HG03280 (cell line): ENCODE measurements around the gene SMPD4.
"Not testable (repeated sequence)": the region's sequence is repeated elsewhere in the genome, so short reads cannot be mapped to it uniquely, and the experiment has no call there.

Source experiments
- ATAC-seq: cut with Tn5 transposase; IDR thresholded peaks from one replicate; pipeline ENCODE4 v1.9.1; 2021; ENCODE audit warnings: mild to moderate bottlenecking, moderate library complexity; ENCODE audit not compliant: unreplicated experiment

Gene SMPD4

GRCh38 chr2:130159376-130159775 lies 22.0 kb downstream of the SMPD4 start:
- ATAC-seq: not testable (repeated sequence)

GRCh38 chr2:130158631-130159030 lies 22.8 kb downstream of the SMPD4 start:
- ATAC-seq: no peak

GRCh38 chr2:130157825-130158514 lies 23.4 kb downstream of the SMPD4 start:
- ATAC-seq: peak; percentile 81

GRCh38 chr2:130157354-130157753 lies 24.0 kb downstream of the SMPD4 start:
- not testable (repeated sequence) for ATAC-seq

DNA sequence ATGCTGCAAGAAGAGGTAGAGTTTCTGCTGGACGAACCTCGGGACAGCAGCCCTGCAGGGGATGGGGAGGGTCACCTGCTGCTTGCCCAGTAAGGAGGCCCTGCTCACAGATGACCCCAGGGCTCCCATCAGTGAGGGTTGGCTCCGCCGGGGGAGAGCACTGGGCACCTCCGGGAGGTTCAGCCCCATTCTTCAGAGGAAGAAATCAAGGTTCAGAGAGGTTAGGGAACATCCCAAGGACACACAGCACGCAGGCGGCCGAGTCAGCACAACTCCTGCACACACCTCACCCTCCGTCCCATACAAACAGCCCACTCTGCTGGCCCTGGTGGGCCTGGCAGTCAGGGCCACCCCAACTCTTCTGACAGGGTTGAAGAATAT lies 24.8 kb downstream of the SMPD4 start:
- no peak for ATAC-seq

DNA sequence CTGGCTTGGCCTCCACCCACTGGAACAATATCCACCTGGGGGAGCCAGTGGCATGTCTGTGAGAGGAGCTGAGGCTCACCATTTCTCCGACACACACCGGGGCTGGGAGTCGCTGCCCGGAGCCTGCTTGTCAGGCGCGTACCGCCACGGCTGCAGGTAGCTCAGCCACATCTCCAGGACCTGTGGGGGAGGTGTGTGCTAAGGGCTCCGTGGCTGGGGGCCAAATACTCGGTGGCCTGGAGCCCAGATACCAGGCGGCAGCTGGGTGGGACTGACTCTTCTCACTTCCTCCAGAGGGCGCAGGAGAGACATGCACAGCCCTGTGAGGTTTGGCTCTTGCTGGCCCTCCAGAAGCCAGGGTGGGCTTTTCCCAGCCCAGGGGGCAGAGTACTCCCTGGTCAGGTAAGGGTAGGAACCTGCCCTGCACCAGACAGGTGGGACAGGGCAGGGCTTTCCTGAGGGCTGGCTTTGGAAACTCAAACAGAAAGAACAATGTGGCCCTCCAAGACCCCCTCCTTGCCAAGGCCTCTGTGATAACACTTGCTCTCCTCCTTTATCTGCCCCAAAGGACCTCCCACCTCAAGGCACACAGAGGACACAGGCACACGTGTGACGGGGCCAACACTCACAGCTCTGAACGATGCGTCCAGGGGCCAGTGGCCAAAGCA lies 25.3 kb downstream of the SMPD4 start:
- not testable (repeated sequence) for ATAC-seq

DNA sequence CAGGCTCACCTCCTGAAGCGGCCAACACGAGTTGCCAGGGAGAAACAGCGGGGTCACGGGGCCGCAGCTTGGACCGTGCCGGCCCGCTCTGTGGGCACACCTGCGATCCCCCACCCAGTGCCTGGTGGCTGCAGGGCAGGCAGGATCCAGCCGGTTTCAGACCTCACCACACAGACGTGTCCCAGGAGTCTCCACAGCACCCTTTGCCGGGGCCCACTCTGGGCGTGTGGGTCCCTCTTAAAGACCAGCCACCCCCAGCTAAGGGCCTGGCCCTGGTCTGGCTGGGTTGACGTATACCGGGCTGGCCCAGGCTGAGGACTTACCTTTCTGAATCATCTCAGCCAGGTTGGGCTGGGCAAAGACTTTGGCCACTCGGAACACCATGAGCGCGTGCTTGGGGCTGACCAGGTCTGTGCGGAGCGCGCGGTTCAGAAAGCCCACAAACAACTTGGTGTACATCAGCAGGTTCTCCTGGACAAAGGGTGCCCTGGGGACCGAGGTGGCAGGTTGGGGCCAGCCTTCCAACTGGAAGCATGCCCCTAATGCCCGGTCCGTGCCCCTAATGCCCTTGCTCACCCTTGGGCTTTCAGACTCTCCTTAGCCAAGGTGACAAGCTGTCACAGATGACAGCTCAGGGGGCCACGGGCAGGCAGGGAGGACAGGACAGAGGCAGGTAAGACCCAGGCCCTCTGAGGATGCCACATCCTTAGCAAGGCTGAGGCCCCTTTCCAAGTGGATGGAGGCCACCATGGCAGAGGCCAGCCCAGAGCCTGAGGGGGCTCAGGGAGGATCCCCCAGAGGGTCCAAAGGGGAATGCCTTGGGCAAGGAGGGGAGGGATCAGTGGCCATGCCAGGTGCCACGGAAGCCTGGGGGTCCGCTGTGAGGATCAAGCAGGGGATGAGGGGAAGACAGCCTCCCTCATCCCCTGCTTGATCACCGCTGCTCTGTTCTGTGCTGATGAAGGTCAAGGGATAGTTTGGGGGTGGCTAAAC lies 26.3 kb downstream of the SMPD4 start:
- ATAC-seq: no peak

GRCh38 chr2:130154423-130154770 lies 27.0 kb downstream of the SMPD4 start:
- not testable (repeated sequence) for ATAC-seq

GRCh38 chr2:130153721-130154422 lies 27.5 kb downstream of the SMPD4 start:
- ATAC-seq: not testable (repeated sequence)

GRCh38 chr2:130152816-130153595 lies 28.4 kb downstream of the SMPD4 start:
- ATAC-seq: no peak

GRCh38 chr2:130152136-130152815 lies 29.1 kb downstream of the SMPD4 start:
- ATAC-seq: not testable (repeated sequence)

GRCh38 chr2:130151145-130151512 lies 30.3 kb downstream of the SMPD4 start:
- not testable (repeated sequence) for ATAC-seq

- no peak for ATAC-seq
Measured at GRCh38 chr2:130150181-130151144, 30.9 kb downstream of the SMPD4 start.

- ATAC-seq: not testable (repeated sequence)
Measured at GRCh38 chr2:130148515-130148914, 32.9 kb downstream of the SMPD4 start.

DNA sequence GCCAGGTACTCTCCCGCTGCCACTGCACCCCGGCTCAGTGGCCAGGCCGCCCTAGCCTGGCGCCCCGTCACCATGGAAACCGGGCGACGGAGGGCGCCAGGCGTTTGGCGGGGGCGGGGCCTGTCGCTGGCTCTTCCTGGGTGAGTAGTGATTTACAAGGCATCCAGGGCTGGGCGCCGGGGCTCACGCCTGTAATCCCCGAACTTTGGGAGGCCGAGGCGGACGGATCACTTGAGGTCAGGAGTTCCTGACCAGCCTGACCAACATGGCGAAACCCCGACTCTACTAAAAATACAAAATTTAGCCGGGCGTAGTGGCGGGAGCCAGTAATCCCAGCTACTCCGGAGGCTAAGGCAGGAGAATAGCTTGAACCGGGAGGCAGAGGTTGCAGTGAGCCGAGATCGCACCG lies 36.4 kb downstream of the SMPD4 start, which contains the start of gene CCDC74B:
Gene CCDC74B (minus strand): TSS at position 107 of the 409 bp plus-strand sequence. CDS start 116 bp downstream, outside the sequence.
- peak; percentile 91 for ATAC-seq

DNA sequence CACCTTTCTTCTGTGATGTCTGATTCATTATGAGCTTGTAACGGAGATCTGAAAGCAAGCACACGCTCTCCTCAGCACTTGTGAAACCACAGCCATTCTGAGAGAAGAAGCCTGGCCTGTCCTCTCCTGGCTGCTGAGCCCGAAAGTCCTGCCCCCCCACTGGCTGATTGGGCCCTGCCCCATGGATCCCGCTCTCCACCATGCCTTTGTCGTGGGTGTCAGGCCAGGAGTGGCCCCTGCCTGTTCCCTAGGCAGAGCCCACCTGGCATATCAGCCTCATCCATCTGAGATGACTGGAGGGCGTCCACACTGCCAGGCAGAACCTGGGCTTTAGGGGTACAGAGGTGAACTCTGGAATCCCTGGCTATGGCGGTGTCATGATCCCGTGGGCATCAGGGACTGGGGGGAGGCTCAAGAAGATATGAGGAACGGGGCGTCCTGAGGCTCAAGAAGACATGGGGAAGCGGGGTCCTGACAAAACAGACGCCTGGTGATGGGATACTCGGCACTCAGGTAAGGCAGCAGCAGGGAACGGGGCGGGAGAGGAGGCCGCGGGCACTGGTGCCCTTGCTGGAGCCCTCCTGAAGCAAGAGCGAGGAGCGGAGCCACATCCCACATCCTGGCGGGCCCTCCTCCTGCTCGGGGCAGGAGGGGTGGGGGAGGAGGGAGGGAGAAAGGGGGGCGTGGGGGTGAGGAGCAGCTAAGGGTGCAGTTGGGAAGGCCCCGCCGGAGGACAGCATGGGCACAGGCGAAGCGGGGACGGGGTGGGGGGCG lies 37.9 kb downstream of the SMPD4 start:
- ATAC-seq: not testable (repeated sequence)
